HL-60 (cell line): ENCODE results near the gene PLD6.

ENCODE experiments used
- TF ChIP-seq, protein P1 (sequence below): IDR thresholded peaks from 2 replicates; pipeline ENCODE4 v1.6.1; 2012; ENCODE audit warnings: low read depth; ENCODE audit not compliant: insufficient replicate concordance
- TF ChIP-seq, protein P2 (sequence below): IDR thresholded peaks from one replicate; pipeline ENCODE4 v1.5.1; 2011; ENCODE audit warnings: low read length, control low read depth, inconsistent platforms; ENCODE audit not compliant: insufficient read depth

GRCh38 chr17:17175917-17176316, 30.2 kb downstream of the PLD6 start:
- TF ChIP-seq, protein P1, sequence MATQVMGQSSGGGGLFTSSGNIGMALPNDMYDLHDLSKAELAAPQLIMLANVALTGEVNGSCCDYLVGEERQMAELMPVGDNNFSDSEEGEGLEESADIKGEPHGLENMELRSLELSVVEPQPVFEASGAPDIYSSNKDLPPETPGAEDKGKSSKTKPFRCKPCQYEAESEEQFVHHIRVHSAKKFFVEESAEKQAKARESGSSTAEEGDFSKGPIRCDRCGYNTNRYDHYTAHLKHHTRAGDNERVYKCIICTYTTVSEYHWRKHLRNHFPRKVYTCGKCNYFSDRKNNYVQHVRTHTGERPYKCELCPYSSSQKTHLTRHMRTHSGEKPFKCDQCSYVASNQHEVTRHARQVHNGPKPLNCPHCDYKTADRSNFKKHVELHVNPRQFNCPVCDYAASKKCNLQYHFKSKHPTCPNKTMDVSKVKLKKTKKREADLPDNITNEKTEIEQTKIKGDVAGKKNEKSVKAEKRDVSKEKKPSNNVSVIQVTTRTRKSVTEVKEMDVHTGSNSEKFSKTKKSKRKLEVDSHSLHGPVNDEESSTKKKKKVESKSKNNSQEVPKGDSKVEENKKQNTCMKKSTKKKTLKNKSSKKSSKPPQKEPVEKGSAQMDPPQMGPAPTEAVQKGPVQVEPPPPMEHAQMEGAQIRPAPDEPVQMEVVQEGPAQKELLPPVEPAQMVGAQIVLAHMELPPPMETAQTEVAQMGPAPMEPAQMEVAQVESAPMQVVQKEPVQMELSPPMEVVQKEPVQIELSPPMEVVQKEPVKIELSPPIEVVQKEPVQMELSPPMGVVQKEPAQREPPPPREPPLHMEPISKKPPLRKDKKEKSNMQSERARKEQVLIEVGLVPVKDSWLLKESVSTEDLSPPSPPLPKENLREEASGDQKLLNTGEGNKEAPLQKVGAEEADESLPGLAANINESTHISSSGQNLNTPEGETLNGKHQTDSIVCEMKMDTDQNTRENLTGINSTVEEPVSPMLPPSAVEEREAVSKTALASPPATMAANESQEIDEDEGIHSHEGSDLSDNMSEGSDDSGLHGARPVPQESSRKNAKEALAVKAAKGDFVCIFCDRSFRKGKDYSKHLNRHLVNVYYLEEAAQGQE: no peak
- TF ChIP-seq, protein P2, sequence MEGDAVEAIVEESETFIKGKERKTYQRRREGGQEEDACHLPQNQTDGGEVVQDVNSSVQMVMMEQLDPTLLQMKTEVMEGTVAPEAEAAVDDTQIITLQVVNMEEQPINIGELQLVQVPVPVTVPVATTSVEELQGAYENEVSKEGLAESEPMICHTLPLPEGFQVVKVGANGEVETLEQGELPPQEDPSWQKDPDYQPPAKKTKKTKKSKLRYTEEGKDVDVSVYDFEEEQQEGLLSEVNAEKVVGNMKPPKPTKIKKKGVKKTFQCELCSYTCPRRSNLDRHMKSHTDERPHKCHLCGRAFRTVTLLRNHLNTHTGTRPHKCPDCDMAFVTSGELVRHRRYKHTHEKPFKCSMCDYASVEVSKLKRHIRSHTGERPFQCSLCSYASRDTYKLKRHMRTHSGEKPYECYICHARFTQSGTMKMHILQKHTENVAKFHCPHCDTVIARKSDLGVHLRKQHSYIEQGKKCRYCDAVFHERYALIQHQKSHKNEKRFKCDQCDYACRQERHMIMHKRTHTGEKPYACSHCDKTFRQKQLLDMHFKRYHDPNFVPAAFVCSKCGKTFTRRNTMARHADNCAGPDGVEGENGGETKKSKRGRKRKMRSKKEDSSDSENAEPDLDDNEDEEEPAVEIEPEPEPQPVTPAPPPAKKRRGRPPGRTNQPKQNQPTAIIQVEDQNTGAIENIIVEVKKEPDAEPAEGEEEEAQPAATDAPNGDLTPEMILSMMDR: no peak
